ENCODE results near the gene COL25A1.

DNA sequence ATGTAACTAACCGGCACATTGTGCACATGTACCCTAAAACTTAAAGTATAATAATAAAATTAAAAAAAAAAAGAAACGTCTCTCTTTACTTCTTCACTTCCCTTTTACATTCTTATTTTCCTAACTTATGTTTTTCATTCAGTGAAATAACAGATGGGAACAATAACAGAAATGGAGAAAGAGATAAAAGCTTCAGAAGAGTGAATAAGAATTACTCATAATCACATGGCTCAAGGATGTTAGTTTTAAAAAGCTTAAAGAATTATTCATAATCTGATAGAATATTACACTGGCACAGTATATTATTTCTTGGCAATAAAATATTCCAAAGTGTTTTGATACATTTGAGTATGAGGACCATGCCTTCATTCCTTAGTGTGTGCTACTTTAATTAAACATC, 175.6 kb downstream of the COL25A1 start:
- TF ChIP-seq CTCF (IDR thresholded peaks at IDR 0.05 in 2 of 3, conservative IDR thresholded peaks at IDR 0.05 in 1 of 3; ENCODE audit: borderline replicate concordance in 1 of 3, insufficient read depth in 1 of 3, low read depth in 2 of 3, low read length in 2 of 3) (no peak), ZNF274 (IDR thresholded peaks at IDR 0.05; ENCODE audit: low read depth, low read length) (no peak), RAD21 (IDR thresholded peaks at IDR 0.05; ENCODE audit: low read depth) (no peak), REST (IDR thresholded peaks at IDR 0.05; ENCODE audit: low read depth) (no peak), POLR2A (IDR thresholded peaks at IDR 0.05; ENCODE audit: borderline replicate concordance, extremely low read depth, insufficient read depth, insufficient read length) (no peak), POLR2AphosphoS5 (IDR thresholded peaks at IDR 0.05; ENCODE audit: low read depth, low read length) (no peak), MAX (IDR thresholded peaks at IDR 0.05) (no peak), EZH2phosphoT487 (IDR thresholded peaks at IDR 0.05; ENCODE audit: borderline replicate concordance) (no peak), EGR1 (IDR thresholded peaks at IDR 0.05; ENCODE audit: low read depth) (no peak), FOSL1 (IDR thresholded peaks at IDR 0.05; ENCODE audit: low read depth) (no peak), EZH2 (IDR thresholded peaks at IDR 0.05) (no peak), JUND (IDR thresholded peaks at IDR 0.05) (no peak)
